CD8-positive, alpha-beta memory T cell (primary cell): ENCODE results near the gene ARID4B. TPM values are rescaled to one million over a fixed set of nuclear protein-coding genes. Genes with fewer than 3 reads are reported as not detected.
"Not testable (repeated sequence)": the region's sequence is repeated elsewhere in the genome, so short reads cannot be mapped to it uniquely, and the experiment has no call there.

Experiments
- CTCF ChIA-PET: fragments of 350-600 bp; sonication (Branson Sonifier 250); formaldehyde crosslinking; loops from one replicate; lab custom pipeline; 2021; ENCODE audit warnings: antibody characterized with exemption; lab: Charles Lee
- POLR2A ChIA-PET: fragments of 350-600 bp; sonication (Branson Sonifier 250); formaldehyde crosslinking; loops from one replicate; lab custom pipeline; 2021; ENCODE audit warnings: antibody characterized with exemption; lab: Charles Lee
- DNase-seq, 5 donors: peaks; one replicate each; pipeline versions ENCODE4 v3.0.0 to v3.0.0-alpha.2; 2020 to 2022; ENCODE audit warnings: mixed read lengths in 1 of 5
- H3K27ac ChIP-seq: one replicate; pipeline ENCODE4 v1.7.0; 2013; ENCODE audit warnings: low read depth, mild to moderate bottlenecking, low read length, moderate library complexity
- H3K27me3 ChIP-seq: 2 replicates; pipeline ENCODE4 v1.7.0; 2013; ENCODE audit warnings: low read length, mild to moderate bottlenecking; ENCODE audit not compliant: insufficient read depth, poor library complexity, severe bottlenecking
- H3K36me3 ChIP-seq: 2 replicates; pipeline ENCODE4 v1.7.0; 2013; ENCODE audit warnings: mild to moderate bottlenecking, low read length, moderate library complexity; ENCODE audit not compliant: insufficient read depth
- H3K4me1 ChIP-seq: 2 replicates; pipeline ENCODE4 v1.7.0; 2013; ENCODE audit warnings: mild to moderate bottlenecking, low read length, moderate library complexity; ENCODE audit not compliant: insufficient read depth
- H3K4me3 ChIP-seq: 2 replicates; pipeline ENCODE4 v1.7.0; 2013; ENCODE audit warnings: mild to moderate bottlenecking, low read length
- H3K9me3 ChIP-seq: 2 replicates; pipeline ENCODE4 v1.7.0; 2013; ENCODE audit warnings: mild to moderate bottlenecking, low read length
- H3K27ac Mint-ChIP-seq, 8 donors: one replicate each; pipeline ENCODE4 v1.8.0; 2020 to 2021; ENCODE audit warnings: mixed read lengths in 8 of 8, mild to moderate bottlenecking in 6 of 8, inconsistent platforms in 3 of 8, moderate library complexity in 3 of 8
- H3K27me3 Mint-ChIP-seq, 2 donors: one replicate each; pipeline ENCODE4 v1.8.0; 2020 to 2021; ENCODE audit warnings: mixed read lengths in 2 of 2, mild to moderate bottlenecking in 1 of 2, moderate library complexity in 1 of 2
- H3K36me3 Mint-ChIP-seq, 3 donors: one replicate each; pipeline ENCODE4 v1.8.0; 2020 to 2021; ENCODE audit warnings: mixed read lengths in 3 of 3, inconsistent platforms in 1 of 3, mild to moderate bottlenecking in 1 of 3
- H3K4me1 Mint-ChIP-seq, 3 donors: one replicate each; pipeline ENCODE4 v1.8.0; 2020 to 2021; ENCODE audit warnings: mixed read lengths in 3 of 3, inconsistent platforms in 1 of 3, mild to moderate bottlenecking in 1 of 3
- H3K4me3 Mint-ChIP-seq, 7 donors: one replicate each; pipeline ENCODE4 v1.8.0; 2020 to 2021; ENCODE audit warnings: mixed read lengths in 7 of 7, mild to moderate bottlenecking in 6 of 7, moderate library complexity in 4 of 7, inconsistent platforms in 2 of 7
- H3K9me3 Mint-ChIP-seq, 5 donors: one replicate each; pipeline ENCODE4 v1.8.0; 2020 to 2022; ENCODE audit warnings: mixed read lengths in 5 of 5, mild to moderate bottlenecking in 3 of 5, moderate library complexity in 2 of 5, inconsistent platforms in 1 of 5
- polyA plus RNA-seq: library from polyadenylated mRNA; unstranded; fragments of 300-500 nt; fragmentation: Illumina TruSeq; gene quantifications from one replicate; pipeline ENCODE4 v1.2.3, GENCODE V29; 2021
- total RNA-seq, 2 experiments: library from RNA; stranded (reverse); gene quantifications; one replicate each; pipeline ENCODE4 v1.2.3, GENCODE V29; 2021

Gene ARID4B
- total and polyA plus RNA-seq, 3 experiments from 2014 or later: 39.9 to 88.6 (median 43.0) TPM

- POLR2A ChIA-PET: not testable (repeated sequence)
These were observed 44.3 kb downstream of the ARID4B start for GRCh38 chr1:235283636-235284035.

GRCh38 chr1:235280467-235280866, 47.5 kb downstream of the ARID4B start:
- ChIA-PET CTCF (no interaction called here), POLR2A (no interaction called here)
- Mint-ChIP-seq H3K27ac (peak overlapping the region in 1 of 8 donors; percentile 56), H3K9me3 (no peaks in the 10 kb centered on the region), H3K4me1 (peaks cover 65 to 88% (median 74%) of the 10 kb centered on the region in 3 donors), H3K27me3 (no peaks in the 10 kb centered on the region), H3K36me3 (peaks cover 0 to 6% (median 4%) of the 10 kb centered on the region in 3 donors), H3K4me3 (peak overlapping the region in 2 of 7 donors; percentile 15 to 43)
- DNase-seq: no peak
- H3K27me3 ChIP-seq: no peaks in the 10 kb centered on the region
- no peaks in the 10 kb centered on the region for H3K36me3 ChIP-seq
- no peaks in the 10 kb centered on the region for H3K9me3 ChIP-seq
- H3K4me3 ChIP-seq: no peak overlapping the region
- H3K27ac ChIP-seq: no peak overlapping the region
- H3K4me1 ChIP-seq: peaks cover 42% of the 10 kb centered on the region

More at GRCh38 chr1:235283636-235284035, 44.3 kb downstream of the ARID4B start:
- H3K27ac ChIP-seq, H3K4me3 ChIP-seq, H3K9me3 ChIP-seq, DNase-seq, H3K27me3 ChIP-seq, H3K27me3 Mint-ChIP-seq, H3K9me3 Mint-ChIP-seq, H3K36me3 ChIP-seq: not testable (repeated sequence)
- CTCF ChIA-PET: interaction anchor here (1.4 to 1.6 kb wide), 3 partner anchors 8 to 47 kb away, joined by 3 to 5 read pairs (median 3); no protein-coding TSS in a partner anchor
- H3K4me1 ChIP-seq: peaks cover 47% of the 10 kb centered on the region
- H3K4me3 Mint-ChIP-seq: peak overlapping the region in 1 of 7 donors; percentile 6
- H3K27ac Mint-ChIP-seq: peak overlapping the region in 2 of 8 donors; percentile 37 to 70
- peaks cover 73 to 89% (median 81%) of the 10 kb centered on the region in 3 donors for H3K4me1 Mint-ChIP-seq
- peaks cover 0 to 10% (median 4%) of the 10 kb centered on the region in 3 donors for H3K36me3 Mint-ChIP-seq

GRCh38 chr1:235279694-235280093, 48.3 kb downstream of the ARID4B start:
- ChIA-PET CTCF (interaction anchor here (1.0 kb wide), 1 partner anchor 16 kb away, joined by 3 read pairs; no protein-coding TSS in a partner anchor), POLR2A (no interaction called here)
- peak overlapping the region in 1 of 7 donors; percentile 1 for H3K4me3 Mint-ChIP-seq
- H3K9me3 Mint-ChIP-seq: no peaks in the 10 kb centered on the region
- peaks cover 0 to 6% (median 1%) of the 10 kb centered on the region in 3 donors for H3K36me3 Mint-ChIP-seq
- Histone ChIP-seq H3K27ac (no peak overlapping the region), H3K9me3 (no peaks in the 10 kb centered on the region), H3K36me3 (no peaks in the 10 kb centered on the region), H3K4me1 (peaks cover 43% of the 10 kb centered on the region), H3K4me3 (no peak overlapping the region), H3K27me3 (no peaks in the 10 kb centered on the region)
- H3K27me3 Mint-ChIP-seq: no peaks in the 10 kb centered on the region
- DNase-seq: no peak
- peak overlapping the region in 3 of 8 donors; percentile 36 to 43 (median 40) for H3K27ac Mint-ChIP-seq
- peaks cover 66 to 88% (median 75%) of the 10 kb centered on the region in 3 donors for H3K4me1 Mint-ChIP-seq

- CTCF ChIA-PET: interaction anchor here (1.0 kb wide), 1 partner anchor 15 kb away, joined by 3 read pairs; no protein-coding TSS in a partner anchor
- DNase-seq: no peak
- Histone ChIP-seq H3K4me3 (no peak overlapping the region), H3K4me1 (peaks cover 47% of the 10 kb centered on the region), H3K9me3 (no peaks in the 10 kb centered on the region), H3K27me3 (no peaks in the 10 kb centered on the region), H3K36me3 (no peaks in the 10 kb centered on the region), H3K27ac (no peak overlapping the region)
- H3K27ac Mint-ChIP-seq: peak overlapping the region in 4 of 8 donors; percentile 23 to 86 (median 49)
- no peak overlapping the region for H3K4me3 Mint-ChIP-seq
- POLR2A ChIA-PET: no interaction called here
- H3K27me3 Mint-ChIP-seq: no peaks in the 10 kb centered on the region
- H3K4me1 Mint-ChIP-seq: peaks cover 62 to 87% (median 77%) of the 10 kb centered on the region in 3 donors
- H3K9me3 Mint-ChIP-seq: no peaks in the 10 kb centered on the region
- peaks cover 0 to 6% (median 1%) of the 10 kb centered on the region in 3 donors for H3K36me3 Mint-ChIP-seq
These were observed 49.1 kb downstream of the ARID4B start for GRCh38 chr1:235278915-235279292.

GRCh38 chr1:235278233-235278914, 49.6 kb downstream of the ARID4B start:
- no peaks in the 10 kb centered on the region for H3K27me3 Mint-ChIP-seq
- no peak overlapping the region for H3K27ac ChIP-seq
- CTCF ChIA-PET: no interaction called here

GRCh38 chr1:235277709-235278108, 50.3 kb downstream of the ARID4B start:
- H3K27me3 ChIP-seq: no peaks in the 10 kb centered on the region
- CTCF ChIA-PET: interaction anchor here (1.4 kb wide), 1 partner anchor 17 kb away, joined by 3 read pairs; no protein-coding TSS in a partner anchor

More at GRCh38 chr1:235278233-235278914, 49.6 kb downstream of the ARID4B start:
- DNase-seq: no peak
- Mint-ChIP-seq H3K36me3 (peaks cover 0 to 6% (median 1%) of the 10 kb centered on the region in 3 donors), H3K4me3 (peak overlapping the region in 3 of 7 donors; percentile 24 to 42 (median 39)), H3K27ac (peak overlapping the region in 5 of 8 donors; percentile 19 to 86 (median 62)), H3K9me3 (no peaks in the 10 kb centered on the region), H3K4me1 (peaks cover 68 to 91% (median 83%) of the 10 kb centered on the region in 3 donors)
- Histone ChIP-seq H3K4me1 (peaks cover 51% of the 10 kb centered on the region), H3K36me3 (no peaks in the 10 kb centered on the region), H3K4me3 (no peak overlapping the region), H3K9me3 (no peaks in the 10 kb centered on the region), H3K27me3 (no peaks in the 10 kb centered on the region)
- POLR2A ChIA-PET: no interaction called here

GRCh38 chr1:235275836-235276235, 52.1 kb downstream of the ARID4B start:
- Histone ChIP-seq H3K9me3 (no peaks in the 10 kb centered on the region), H3K4me1 (peaks cover 68% of the 10 kb centered on the region), H3K4me3 (no peak overlapping the region), H3K27ac (no peak overlapping the region), H3K27me3 (no peaks in the 10 kb centered on the region), H3K36me3 (no peaks in the 10 kb centered on the region)
- no peaks in the 10 kb centered on the region for H3K9me3 Mint-ChIP-seq
- H3K27me3 Mint-ChIP-seq: no peaks in the 10 kb centered on the region
- peaks cover 72 to 91% (median 86%) of the 10 kb centered on the region in 3 donors for H3K4me1 Mint-ChIP-seq
- peak overlapping the region in 7 of 8 donors; percentile 13 to 88 (median 53) for H3K27ac Mint-ChIP-seq
- POLR2A ChIA-PET: interaction anchor here (0.6 to 0.7 kb wide), 4 partner anchors 117 to 426 kb away, joined by 3 to 6 read pairs (median 4); no protein-coding TSS in a partner anchor
- CTCF ChIA-PET: interaction anchor here (1.1 to 1.3 kb wide), 4 partner anchors 9 to 229 kb away, joined by 3 to 5 read pairs (median 4); no protein-coding TSS in a partner anchor
- H3K36me3 Mint-ChIP-seq: peaks cover 0 to 6% (median 1%) of the 10 kb centered on the region in 3 donors
- DNase-seq: no peak
- peak overlapping the region in 4 of 7 donors; percentile 2 to 55 (median 48) for H3K4me3 Mint-ChIP-seq

More at GRCh38 chr1:235277709-235278108, 50.3 kb downstream of the ARID4B start:
- Histone ChIP-seq H3K4me1 (peaks cover 57% of the 10 kb centered on the region), H3K4me3 (no peak overlapping the region), H3K27ac (no peak overlapping the region), H3K36me3 (no peaks in the 10 kb centered on the region), H3K9me3 (no peaks in the 10 kb centered on the region)
- no peak for DNase-seq
- Mint-ChIP-seq H3K9me3 (no peaks in the 10 kb centered on the region), H3K27me3 (no peaks in the 10 kb centered on the region), H3K27ac (peak overlapping the region in 5 of 8 donors; percentile 15 to 67 (median 52)), H3K4me1 (peaks cover 74 to 95% (median 89%) of the 10 kb centered on the region in 3 donors), H3K4me3 (peak overlapping the region in 2 of 7 donors; percentile 20 to 27), H3K36me3 (peaks cover 0 to 6% (median 1%) of the 10 kb centered on the region in 3 donors)
- POLR2A ChIA-PET: no interaction called here
